GM18861 (cell line): ENCODE measurements around the gene UPP1.
"Not testable (repeated sequence)": the region's sequence is repeated elsewhere in the genome, so short reads cannot be mapped to it uniquely, and the experiment has no call there.

ENCODE experiments used
- ATAC-seq: cut with Tn5 transposase; IDR thresholded peaks from one replicate; pipeline ENCODE4 v1.9.1; 2021; ENCODE audit not compliant: unreplicated experiment

UPP1 gene

DNA sequence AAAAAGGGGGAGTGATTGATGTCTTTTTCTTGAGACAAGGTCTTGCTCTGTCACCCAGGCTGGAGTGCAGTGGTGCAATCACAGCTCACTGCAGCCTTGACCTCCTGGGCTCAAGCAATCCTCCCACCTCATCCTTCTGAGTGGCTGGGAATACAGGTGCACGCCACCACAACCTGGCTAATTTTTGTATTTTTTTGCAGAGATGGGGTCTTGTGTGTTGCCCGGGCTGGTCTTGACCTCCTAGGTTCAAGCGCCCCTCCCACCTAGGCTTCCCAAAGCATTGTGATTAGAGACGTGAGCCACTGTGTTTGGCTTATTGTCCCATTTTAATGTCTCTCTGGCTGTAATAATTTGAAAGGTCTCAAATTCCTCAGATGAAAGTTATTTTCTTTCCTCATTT, 21.8 kb downstream of the UPP1 start:
- no peak for ATAC-seq

DNA sequence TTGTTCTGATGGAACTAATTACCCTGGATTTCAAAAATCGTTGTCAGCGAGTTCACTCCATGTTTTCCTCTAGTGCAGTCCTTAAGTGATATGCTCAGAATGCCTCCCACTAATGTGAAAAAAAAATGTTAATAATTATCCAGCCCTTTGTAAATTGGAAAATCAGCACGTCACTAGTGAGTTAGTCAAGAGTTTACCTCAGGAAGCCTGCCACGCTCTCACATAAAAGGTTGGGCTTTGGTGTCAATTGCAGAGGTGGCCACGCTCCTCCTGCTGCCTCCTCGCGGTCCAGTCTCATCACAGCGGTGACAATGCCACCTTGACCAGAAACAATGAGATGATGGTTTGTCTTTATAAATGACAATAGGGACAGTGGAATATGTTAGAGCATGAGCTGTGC, 22.5 kb downstream of the UPP1 start:
- ATAC-seq = no peak

DNA sequence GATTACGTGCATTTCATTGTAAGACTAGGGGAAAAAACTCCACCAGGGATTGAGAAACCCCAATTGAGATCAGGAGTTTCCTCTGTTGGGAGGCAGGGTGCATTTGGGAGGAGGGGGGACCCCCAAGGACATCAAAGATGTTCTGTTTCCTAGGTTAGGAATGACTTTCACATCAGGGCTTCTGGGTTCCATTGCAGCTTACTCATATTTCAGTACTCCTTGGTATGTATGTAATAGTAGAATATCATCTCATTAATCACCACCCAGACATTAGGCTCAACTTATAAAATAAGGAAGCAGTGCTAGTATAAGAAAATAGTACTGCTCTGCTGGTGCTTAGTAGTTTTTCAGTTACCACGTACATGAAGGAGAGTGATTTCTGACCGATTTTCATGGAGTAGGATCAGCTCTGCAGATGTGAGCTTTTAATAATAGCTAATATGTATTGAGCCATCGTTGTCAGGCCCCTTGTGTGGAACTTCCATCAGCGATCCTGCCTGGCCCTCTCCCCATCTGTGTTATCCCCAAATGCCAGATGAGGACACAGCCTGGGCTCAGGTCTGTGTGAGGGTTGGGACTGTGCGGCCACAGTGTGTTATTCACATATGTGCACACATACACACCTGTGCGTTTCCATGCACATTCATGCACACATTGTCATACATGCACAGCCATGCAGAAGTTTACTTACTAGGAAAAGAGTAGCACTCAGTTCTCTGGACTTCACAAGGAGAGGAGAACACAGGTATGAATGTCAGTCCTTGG, 23.5 kb downstream of the UPP1 start:
- no peak for ATAC-seq

DNA sequence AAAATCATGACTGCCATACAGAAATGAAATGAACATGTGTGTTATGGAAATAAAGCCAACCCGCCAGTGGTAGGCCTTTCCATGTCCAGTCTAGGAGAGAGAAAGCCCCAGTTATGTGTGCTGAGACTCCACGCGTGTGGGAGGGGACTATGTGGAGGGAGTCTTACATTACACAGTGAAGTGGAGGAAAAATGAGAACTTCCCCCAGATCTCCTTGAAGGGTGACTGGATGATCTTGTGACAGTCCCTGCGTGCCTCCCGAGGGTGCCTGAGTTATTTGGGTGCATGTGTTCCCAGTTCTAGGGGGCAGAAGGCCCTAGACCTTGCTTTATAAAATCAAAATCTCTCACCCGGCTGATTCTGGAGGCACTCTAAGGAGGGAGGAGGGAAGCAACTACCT, 24.2 kb downstream of the UPP1 start:
- ATAC-seq = no peak

DNA sequence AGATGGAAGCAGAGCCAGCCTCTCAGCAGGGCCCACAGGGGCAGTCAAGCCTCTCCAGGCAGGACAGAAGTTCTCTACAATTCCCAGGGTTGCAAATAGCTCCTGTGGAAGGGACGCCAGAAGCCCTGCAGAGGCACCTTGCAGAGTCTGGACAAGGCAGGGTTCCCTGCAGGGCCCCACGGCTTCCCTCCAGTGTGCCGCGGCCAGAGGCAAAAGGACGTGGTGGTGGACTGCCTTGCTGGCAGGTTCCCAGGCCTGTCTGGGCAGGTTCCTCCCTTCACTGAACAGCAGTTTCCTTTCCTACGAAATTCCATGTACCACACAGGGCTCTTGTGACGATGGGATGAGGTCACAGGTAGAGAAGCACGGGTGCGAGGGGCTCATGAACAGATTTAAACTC, 25.1 kb downstream of the UPP1 start:
- no peak for ATAC-seq

DNA sequence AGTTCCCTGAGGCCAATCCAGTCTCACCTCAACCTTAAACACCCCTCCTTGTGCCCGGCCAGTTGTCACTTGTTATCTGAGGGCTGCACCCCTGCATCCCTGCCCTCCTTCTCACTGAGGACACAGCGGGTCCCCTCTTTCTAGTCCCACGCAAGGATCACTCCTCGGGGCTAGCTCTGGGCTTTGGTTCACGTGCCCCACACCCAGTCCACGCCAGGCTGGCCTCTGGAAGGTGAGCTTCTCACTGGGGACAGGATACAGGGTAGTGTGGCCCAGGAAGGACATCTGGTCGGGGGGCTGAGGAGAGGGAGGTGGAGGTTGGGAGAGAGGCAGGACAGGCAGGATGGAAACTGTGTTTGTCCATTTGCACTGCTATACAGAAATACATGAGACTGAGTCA, 25.5 kb downstream of the UPP1 start:
- no peak for ATAC-seq

DNA sequence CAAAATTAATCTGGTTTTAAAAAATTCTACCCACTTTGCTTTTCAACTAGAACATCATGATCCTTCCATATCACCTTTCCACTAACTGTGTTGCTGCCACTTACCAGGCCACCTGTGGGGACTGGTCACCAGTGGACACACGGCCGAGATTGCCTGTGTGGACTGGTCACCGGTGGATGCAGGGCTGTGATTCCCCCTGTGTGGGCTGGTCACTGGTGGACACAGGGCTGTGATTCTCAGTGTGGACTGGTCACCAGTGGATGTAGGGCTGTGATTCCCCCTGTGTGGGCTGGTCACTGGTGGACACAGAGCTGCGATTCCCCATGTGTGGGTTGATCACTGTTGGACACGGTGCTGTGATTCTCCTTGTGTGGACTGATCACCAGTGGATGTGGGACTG, 27.0 kb downstream of the UPP1 start:
- no peak for ATAC-seq

DNA sequence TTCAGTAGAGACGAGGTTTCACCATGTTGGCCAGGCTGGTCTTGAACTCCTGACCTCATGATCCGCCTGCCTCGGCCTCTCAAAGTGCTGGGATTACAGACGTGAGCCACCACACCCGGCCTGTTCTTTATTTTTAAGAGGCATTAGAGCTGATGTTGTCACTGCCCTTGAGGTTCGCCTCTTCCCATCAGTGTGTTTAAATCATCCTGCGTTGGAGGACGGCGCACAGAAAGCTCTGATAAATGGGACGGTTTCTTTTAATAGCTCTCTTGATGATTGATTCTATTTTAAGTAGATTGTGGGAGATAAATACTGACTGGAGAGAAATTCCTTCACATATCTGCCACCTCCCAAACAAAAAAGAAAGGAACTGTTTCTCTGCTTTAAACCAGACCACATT, 29.0 kb downstream of the UPP1 start:
- ATAC-seq = no peak

DNA sequence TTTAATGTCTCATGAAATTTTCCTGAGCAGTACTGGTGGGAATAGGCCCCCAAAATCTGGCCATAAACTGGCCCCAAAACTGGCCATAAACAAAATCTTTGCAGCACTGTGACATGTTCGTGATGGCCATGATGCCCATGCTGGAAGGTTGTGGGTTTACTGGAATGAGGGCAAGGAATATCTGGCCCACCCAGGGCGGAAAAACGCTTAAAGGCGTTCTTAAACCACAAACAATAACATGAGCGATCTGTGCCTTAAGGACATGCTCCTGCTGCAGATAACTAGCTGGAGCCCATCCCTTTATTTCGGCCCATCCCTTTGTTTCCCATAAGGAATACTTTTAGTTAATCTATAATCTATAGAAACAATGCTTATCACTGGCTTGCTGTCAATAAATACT, 31.5 kb downstream of the UPP1 start:
- ATAC-seq = not testable (repeated sequence)

DNA sequence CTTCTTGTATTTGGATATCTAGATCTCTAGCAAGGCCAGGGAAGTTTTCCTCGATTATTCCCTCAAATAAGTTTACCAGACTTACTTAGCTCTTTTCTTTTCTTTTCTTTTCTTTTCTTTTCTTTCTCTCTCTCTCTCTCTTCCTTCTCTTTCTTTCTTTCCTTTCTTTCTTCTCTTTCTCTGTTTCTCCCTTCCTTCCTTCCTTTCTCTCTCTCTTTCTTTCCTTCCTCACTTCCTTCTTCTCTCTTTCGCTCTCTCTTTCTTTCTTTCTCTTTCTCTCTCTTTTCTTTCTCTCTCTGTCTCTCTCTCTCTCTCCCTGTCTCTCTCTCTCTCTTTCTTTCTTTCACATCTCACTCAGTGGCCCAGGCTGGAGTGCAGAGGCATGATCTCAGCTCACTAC, 37.0 kb downstream of the UPP1 start:
- no peak for ATAC-seq

DNA sequence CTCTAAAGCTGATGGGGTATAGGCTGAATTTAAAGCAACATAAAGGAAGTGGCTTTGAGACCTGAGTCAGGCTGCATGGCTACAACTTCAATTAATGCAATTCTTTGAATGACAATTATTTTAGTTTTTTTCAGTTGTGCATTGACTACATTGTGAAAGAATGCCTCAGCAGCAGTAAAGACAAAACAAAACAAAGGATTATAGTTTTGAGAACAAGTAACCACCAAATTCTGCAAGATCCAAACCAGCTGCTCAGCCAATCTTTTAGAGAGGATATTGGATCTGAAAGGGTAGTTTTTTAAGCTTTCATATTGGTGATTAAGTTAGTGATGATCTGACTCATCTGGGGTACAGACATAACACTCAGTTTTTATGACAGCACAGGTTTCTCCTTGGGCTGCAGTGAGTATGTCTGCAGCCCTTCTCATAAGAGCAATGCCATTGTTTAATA, 41.6 kb downstream of the UPP1 start:
- peak; percentile 64 for ATAC-seq

DNA sequence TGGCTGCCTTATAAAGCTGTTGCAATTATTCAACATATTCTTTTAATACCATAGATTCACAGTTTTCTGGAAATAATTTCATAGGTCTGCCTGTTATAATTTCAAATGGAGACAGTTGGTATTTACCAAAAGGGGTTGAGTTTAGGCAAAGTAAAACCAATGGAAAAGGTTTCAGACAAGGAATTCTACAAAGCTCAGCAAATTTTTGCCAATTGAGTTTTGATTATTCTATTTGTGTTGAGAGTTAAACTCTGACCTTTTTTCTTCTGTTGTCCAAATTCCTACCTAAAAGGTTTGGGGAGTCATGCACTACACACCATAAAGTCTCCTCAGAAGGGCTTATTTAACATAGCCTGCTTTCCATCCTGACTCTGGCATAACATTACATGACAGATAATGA, 43.7 kb downstream of the UPP1 start:
- no peak for ATAC-seq

DNA sequence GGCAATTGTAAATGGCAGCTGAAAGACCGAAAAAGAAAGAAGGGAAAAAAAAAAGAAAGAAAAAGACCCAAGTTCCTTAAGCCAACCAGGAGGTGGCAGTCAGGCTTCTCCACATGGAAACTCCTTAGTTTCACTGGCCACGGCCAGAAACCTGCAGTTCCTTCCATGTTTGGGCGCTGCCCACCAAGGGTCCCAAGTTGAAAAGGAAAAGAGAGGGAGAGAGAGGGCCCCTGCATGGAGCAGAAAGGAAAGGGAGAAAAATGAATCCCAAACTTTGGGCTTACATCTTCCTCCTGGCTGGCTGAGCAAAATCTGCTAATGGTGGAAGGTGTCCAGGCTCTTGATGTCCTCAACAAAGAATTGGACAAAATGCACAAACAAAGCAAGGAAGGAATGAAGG, 50.4 kb downstream of the UPP1 start:
- ATAC-seq = no peak

DNA sequence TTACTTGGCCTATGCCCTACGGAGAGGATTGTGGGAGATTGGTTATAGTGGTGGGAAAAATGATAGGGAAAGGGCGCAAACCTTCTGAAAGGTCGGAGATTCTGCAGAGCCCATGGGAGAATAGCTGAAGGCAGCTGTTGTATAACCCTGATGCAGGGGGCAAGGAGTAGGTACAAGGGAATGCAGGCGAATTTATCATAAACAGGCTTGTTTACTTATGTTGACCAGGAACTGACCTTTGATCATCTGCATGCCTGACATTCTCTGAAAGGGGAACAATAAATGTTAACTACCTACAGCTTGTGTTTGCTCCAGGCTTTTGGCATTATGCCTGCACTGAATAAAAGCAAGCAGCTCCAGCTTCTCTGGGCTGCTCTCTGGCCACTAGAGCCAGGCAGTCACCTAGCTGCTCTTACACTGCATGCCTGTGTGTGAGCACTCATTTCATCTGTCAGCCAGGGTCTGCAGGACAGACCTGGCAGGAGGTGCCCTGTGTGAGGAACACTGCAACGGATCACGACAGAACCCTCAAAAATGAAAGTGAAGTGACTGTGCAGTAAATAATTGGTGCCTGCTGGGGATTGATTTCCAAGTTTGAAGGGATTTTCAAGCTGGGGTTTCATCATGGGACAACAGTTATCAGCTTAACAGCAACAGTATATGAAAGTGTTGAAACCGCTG, 51.1 kb downstream of the UPP1 start:
- no peak for ATAC-seq

DNA sequence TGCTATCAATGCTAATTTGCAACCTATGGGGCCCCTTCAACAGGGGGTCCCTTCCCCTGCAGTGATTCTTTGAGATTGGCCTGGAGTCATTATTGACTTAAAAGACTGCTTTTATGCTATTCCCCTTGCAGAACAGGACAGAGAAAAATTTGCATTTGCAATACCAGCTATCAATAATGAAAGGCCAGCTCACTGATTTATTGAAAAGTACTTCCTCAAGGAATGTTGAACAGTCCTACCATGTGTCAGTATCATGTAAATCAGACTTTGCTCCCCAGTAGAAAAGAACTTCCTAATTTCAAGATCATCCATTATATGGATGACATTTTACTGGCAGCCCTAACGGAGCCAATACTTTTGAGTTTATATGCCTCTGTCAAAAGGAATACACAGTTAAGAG, 52.5 kb downstream of the UPP1 start:
- no peak for ATAC-seq

DNA sequence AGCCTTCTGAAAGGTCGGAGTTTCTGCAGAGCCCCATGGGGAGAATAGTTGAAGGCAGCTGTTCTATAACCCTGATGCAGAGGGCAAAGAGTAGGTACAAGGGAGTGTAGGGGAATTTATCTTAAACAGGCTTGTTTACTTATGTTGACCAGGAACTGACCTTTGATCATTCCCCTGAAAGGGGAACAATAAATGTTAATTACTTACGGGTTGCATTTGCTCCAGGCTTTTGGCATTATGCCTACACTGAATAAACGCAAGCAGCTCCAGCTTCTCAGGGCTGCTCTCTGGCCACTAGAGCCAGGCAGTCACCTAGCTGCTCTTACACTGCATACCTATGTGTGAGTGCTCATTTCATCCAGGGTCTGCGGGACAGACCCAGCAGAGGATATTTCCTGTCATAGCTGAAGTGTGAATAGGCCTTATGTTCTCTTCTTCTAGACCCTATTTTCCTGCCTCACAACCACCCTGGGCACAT, 55.3 kb downstream of the UPP1 start:
- no peak for ATAC-seq

DNA sequence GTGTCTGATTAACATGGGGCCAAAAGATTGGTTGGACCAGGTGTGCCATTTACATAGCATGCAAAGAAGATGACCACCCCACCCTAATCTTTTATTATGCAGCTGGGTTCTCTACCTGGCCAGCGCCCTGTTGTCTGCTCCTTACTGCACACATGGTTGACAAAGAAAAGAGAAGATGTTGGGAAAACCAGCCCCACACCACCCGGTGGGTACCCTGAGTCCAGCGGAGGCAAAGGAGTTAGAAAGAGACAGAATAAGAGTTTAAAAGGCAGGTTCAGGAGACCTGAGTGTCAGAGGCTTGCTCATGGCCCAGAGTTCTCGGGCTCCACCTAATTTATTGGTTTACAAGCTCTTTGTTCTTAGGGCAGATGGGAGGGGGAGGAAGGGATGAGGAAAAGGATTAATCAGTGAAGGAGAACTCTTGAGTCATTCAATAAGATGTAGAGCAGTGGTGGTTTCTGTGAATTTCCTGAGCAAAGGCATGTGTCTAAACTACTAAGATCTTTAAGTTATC, 58.1 kb downstream of the UPP1 start:
- no peak for ATAC-seq

DNA sequence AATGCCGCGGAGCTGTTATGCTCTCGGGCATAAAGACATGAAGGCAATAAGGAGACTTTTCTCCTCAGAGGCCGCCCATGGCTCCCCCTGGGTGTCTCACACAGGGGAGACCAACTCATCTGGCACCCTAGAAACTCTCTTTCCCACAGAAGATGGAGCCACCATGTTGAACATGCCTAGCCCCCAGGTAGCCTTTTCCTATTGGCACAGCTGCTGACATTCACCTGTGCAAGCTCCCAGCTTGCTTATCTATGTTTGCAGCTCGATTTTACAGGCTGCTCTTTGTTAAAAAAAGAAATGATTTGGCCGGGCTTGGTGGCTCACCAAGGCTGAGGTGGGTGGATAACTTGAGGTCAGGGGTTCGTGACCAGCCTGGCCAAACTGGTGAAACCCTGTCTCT, 58.6 kb downstream of the UPP1 start:
- ATAC-seq = not testable (repeated sequence)

DNA sequence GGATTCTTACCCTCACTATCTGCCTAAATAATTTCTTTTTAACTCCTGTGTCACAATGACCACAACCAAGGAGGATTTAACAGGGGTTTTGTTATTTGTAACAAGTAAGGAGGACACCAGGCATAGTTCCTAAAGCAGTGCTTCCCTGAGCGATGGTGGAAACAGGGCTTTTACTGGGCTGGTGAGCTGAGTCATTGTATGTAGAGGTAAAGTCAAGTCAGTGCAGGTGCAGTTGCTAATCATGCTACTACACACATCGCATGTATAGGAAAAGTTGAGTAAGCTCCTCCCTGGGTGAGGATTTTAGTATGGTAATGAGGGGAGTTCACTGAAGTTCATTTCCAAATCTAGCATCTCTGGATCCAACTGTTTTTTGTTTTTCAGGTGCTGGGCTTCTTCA, 59.2 kb downstream of the UPP1 start:
- ATAC-seq = no peak

DNA sequence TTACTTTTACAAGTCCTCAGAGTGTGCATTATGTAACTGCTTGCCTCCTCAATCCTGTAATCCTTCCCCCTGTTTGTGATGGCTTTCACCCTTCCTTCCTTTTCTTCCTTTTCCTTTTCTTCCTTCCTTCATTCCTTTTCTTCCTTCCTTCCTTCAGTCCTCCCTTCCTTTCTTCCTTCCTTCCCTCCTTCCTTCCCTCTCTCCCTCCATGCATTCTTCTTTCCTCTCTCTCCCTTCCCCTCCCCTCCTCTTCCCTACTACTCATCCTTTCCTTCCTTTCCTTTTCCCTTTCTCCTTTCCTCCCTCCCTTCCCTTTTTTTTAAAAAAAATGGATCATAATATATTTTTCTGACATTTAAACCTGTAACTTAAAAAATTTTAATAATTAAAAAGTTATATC, 60.0 kb downstream of the UPP1 start:
- no peak for ATAC-seq

DNA sequence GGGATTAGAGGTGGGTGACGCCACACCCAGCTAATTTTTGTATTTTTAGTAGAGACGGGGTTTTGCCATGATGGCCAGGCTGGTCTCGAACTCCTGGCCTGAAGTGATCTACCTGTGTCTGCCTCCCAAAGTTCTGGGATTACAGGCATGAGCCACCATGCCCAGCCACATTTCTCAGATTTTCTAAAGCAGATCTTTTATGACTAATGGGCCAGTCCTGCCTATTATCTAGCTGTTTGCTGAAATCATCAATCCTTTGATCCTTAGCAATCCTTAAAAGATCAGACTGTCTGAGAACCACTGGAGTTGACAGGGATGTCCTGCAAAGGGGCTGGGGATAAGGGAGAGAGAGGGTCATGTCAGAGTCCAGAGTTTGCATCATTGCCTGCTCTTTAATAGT, 61.0 kb downstream of the UPP1 start:
- ATAC-seq = no peak

DNA sequence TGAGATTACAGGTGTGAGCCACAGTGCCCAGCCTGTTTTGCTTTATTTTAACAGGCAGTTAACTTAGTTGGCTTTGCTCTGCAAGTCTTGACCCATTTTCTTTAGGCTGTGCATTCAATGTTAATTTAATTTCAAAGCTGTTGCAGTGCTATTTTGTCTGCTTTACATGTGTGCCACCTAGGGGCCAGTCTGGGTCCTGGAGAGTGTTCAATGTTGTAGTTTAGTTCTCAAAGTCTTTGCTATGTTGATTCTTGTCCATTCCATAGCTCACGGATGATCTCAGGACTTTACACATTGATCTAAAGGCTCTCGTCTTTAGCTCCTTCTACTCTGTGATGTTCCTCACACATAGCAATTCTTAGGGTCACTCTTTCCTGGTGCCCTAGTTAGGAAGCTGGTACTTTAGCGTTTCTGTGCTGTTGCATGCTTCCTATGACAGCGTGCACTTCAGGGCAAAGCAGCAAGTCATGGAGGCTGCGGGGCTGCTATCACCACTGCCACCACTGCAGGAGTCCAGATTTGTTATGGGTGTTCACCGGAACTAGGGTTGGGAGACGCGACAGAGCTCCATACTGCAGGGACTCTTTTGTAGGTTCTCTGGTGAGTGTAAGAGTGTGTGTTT, 65.8 kb downstream of the UPP1 start:
- ATAC-seq = peak; percentile 77
